ENCODE results near the gene SHOC2. TPM values are rescaled to one million over a fixed set of nuclear protein-coding genes. Genes with fewer than 3 reads are reported as not detected.

SHOC2 gene
- total and polyA plus RNA-seq, 2 of the 13 experiments (the other 11 are each of a cell fraction or from before 2014, with no cell fraction given), result 8.6 to 25.5 TPM

- TF ChIP-seq HBP1 (CRISPR knock-in tag; IDR thresholded peaks at IDR 0.05; ENCODE audit: low read depth), result no peak
- TF ChIP-seq MIXL1 (CRISPR knock-in tag; IDR thresholded peaks at IDR 0.05), result no peak; the same call in 1 of the 2 replicates
- TF ChIP-seq GZF1 (CRISPR knock-in tag; IDR thresholded peaks at IDR 0.05), result no peak
- TF ChIP-seq MXD3 (CRISPR knock-in tag; IDR thresholded peaks at IDR 0.05), result peak; percentile 60
- peak; percentile 58 for TF ChIP-seq ZBTB2 (CRISPR knock-in tag; IDR thresholded peaks at IDR 0.05; ENCODE audit: low read depth)
- no peak for TF ChIP-seq ZNF124 (CRISPR knock-in tag; IDR thresholded peaks at IDR 0.05)
- TF ChIP-seq LCORL (IDR thresholded peaks at IDR 0.05), result 0 out of 2 replicates have a peak, but pooled peaks have one; percentile 22
- TF ChIP-seq LCORL (CRISPR knock-in tag; IDR thresholded peaks at IDR 0.05), result peak; percentile 87
- peak; percentile 74; the same call in 1 of the 2 replicates for TF ChIP-seq POGK (CRISPR knock-in tag; conservative IDR thresholded peaks at IDR 0.05)
- TF ChIP-seq BCLAF1 (IDR thresholded peaks at IDR 0.05), result no peak
- TF ChIP-seq KAT8 (CRISPR knock-in tag; IDR thresholded peaks at IDR 0.05), result peak; percentile 91
- 0 out of 2 replicates have a peak, but pooled peaks have one; percentile 43 for TF ChIP-seq ZSCAN5A (CRISPR knock-in tag; IDR thresholded peaks at IDR 0.05; ENCODE audit: borderline replicate concordance)
- peak; percentile 76 for TF ChIP-seq TGIF2 (CRISPR knock-in tag; IDR thresholded peaks at IDR 0.05)
- no peak for TF ChIP-seq MAFF (IDR thresholded peaks at IDR 0.05; ENCODE audit: low read depth, low read length)
- no peak for TF ChIP-seq SMAD1 (CRISPR knock-in tag; IDR thresholded peaks at IDR 0.05; ENCODE audit: borderline replicate concordance, low read depth)
- no peak for TF ChIP-seq ATF7-NPFF (CRISPR knock-in tag; IDR thresholded peaks at IDR 0.05; ENCODE audit: low read depth)
- no peak for TF ChIP-seq ZKSCAN1 (IDR thresholded peaks at IDR 0.05; ENCODE audit: low read length)
- TF ChIP-seq ZNF597 (CRISPR knock-in tag; IDR thresholded peaks at IDR 0.05), result no peak
Observed at GRCh38 chr10:110918643-110919348, 608 bp upstream of the SHOC2 start, which contains the start of gene BBIP1 (continued).
